GM19043 (cell line): ENCODE measurements around the gene MYBPC2.

Experiments
- ATAC-seq: cut with Tn5 transposase; IDR thresholded peaks from one replicate; pipeline ENCODE4 v1.9.1; 2021; ENCODE audit warnings: low read depth; ENCODE audit not compliant: unreplicated experiment

The MYBPC2 gene

GRCh38 chr19:50478901-50479715 is 46.4 kb downstream of the MYBPC2 start:
- ATAC-seq = no peak

GRCh38 chr19:50479761-50480251 is 47.1 kb downstream of the MYBPC2 start:
- no peak for ATAC-seq

GRCh38 chr19:50480281-50481111 is 47.8 kb downstream of the MYBPC2 start:
- no peak for ATAC-seq

GRCh38 chr19:50481351-50482149 is 48.9 kb downstream of the MYBPC2 start:
- no peak for ATAC-seq

- ATAC-seq = no peak
Measured at GRCh38 chr19:50482271-50482855, 49.7 kb downstream of the MYBPC2 start.

GRCh38 chr19:50482916-50483315 is 50.2 kb downstream of the MYBPC2 start:
- ATAC-seq = no peak

GRCh38 chr19:50485284-50485955 is 52.7 kb downstream of the MYBPC2 start:
- no peak for ATAC-seq

GRCh38 chr19:50486823-50487515 is 54.3 kb downstream of the MYBPC2 start:
- no peak for ATAC-seq

- no peak for ATAC-seq
Measured at GRCh38 chr19:50488389-50489194, 55.9 kb downstream of the MYBPC2 start.

GRCh38 chr19:50489461-50490011 is 56.8 kb downstream of the MYBPC2 start:
- ATAC-seq = no peak

- no peak for ATAC-seq
Measured at GRCh38 chr19:50490411-50490811, 57.7 kb downstream of the MYBPC2 start.

- ATAC-seq = no peak
Measured at GRCh38 chr19:50490991-50491472, 58.3 kb downstream of the MYBPC2 start.

GRCh38 chr19:50492303-50493052 is 59.8 kb downstream of the MYBPC2 start:
- ATAC-seq = no peak

- ATAC-seq = no peak
Measured at GRCh38 chr19:50493171-50493570, 60.5 kb downstream of the MYBPC2 start.

GRCh38 chr19:50494186-50495019 is 61.7 kb downstream of the MYBPC2 start:
- no peak for ATAC-seq

- ATAC-seq = no peak
Measured at GRCh38 chr19:50495020-50495531, 62.4 kb downstream of the MYBPC2 start.
